Psoas muscle (tissue), 8 donors: ENCODE data around the gene SIPA1L3. TPM values are rescaled to one million over a fixed set of nuclear protein-coding genes. Genes with fewer than 3 reads are reported as not detected.

Experiments
- ATAC-seq, 4 donors: fragments of 200-7000 bp; cut with Tn5 transposase; one replicate each; pipeline ENCODE4 v1.9.1; 2020; ENCODE audit warnings: moderate library complexity in 3 of 4, mild to moderate bottlenecking in 2 of 4
- DNase-seq, 2 donors: peaks; one replicate each; pipeline ENCODE4 v3.0.0-alpha.2; 2020
- H3K27ac ChIP-seq: fragments of 200-600 bp; one replicate; pipeline ENCODE4 v1.8.0; 2022
- H3K27me3 ChIP-seq, 3 donors: fragments of 200-600 bp in 1 of 3; one replicate each; pipeline versions ENCODE4 v1.6.1 to v1.8.0; 2013 to 2022; ENCODE audit warnings: low read length in 2 of 3, mild to moderate bottlenecking in 2 of 3, moderate library complexity in 1 of 3; ENCODE audit not compliant: insufficient read depth in 3 of 3
- H3K36me3 ChIP-seq, 2 donors: fragments of 200-600 bp in 1 of 2; one replicate each; pipeline versions ENCODE4 v1.6.1 to v1.8.0; 2013 to 2022; ENCODE audit warnings: low read depth in 1 of 2, mild to moderate bottlenecking in 1 of 2, moderate library complexity in 1 of 2; ENCODE audit not compliant: insufficient read depth in 1 of 2
- H3K4me1 ChIP-seq: fragments of 200-600 bp; one replicate; pipeline ENCODE4 v1.8.0; 2022
- H3K4me3 ChIP-seq: fragments of 200-600 bp; one replicate; pipeline ENCODE4 v1.8.0; 2022; ENCODE audit warnings: mild to moderate bottlenecking
- H3K9me3 ChIP-seq: fragments of 200-600 bp; one replicate; pipeline ENCODE4 v1.8.0; 2022
- WGBS, 3 donors: extraction: QIAGEN DNeasy Blood & Tissue Kit; methylation state at CpG; one replicate each; pipeline versions ENCODE4 v1.1.6 to v1.1.7; 2013; 5-methylcytosine and 5-hydroxymethylcytosine counted together
- intact Hi-C, 2 donors: fragments of 100-400 bp; cut with DNase I; formaldehyde crosslinking; loops; one replicate each; pipeline versions ENCODE4 v1.11.0 to v1.14.2; 2022
- polyA plus RNA-seq, 3 donors: library from polyadenylated mRNA; stranded (reverse); fragments of 200-250 nt; gene quantifications; one replicate each; pipeline ENCODE4 v1.2.3, GENCODE V29; 2013
- total RNA-seq, 4 donors: library from RNA; stranded (reverse); fragmentation: NEBNext Ultra II Directional in 2 of 4; extraction: Animal tissue kit (Norgen Biotek cat#: 25700) in 2 of 4; gene quantifications; one replicate each; pipeline versions ENCODE4 v1.2.1 to v1.2.4, GENCODE V29; 2021 to 2023
- TF ChIP-seq, protein P1 (sequence below): fragments of 200-600 bp; IDR thresholded peaks from one replicate; pipeline ENCODE4 v1.8.0; 2022; ENCODE audit warnings: antibody characterized with exemption
- donor health status: healthy with polysubstance abuse.
- donor health status: DM: no; HTN: no; CAD: no; lungs with moderate emphysema.
- donor health status: Bipolar disorder and iron deficiency.
- donor health status: healthy.
- donor health status: DM: yes; HTN: yes; CAD: no.
- donor health status: DM: no; HTN: no; CAD: no.
- donor health status: DM: no; HTN: no; CAD: no.
- donor health status: DM: yes; HTN: yes; CAD: no.

The SIPA1L3 gene
- total and polyA plus RNA-seq, 7 donors: 2.9 to 28.2 (median 8.3) TPM

DNA sequence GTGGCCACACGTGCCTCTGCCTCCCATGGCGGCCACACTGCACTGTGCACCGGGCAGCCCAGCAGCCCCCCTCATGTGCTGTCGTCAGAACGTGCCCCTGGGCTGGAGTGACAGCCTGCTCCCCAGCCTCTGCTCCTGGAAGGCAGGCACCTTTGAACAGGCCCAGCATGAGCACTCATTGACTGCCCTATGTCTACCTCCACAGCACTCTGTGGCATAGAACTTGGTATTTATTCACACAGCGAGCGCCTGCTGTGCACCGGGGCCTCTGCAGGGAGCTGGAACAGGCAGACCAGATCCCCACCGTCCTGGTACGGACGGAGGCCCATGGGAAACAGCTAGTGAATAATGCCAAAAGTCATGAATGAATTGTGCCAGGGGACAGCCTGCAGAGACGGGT, 263.3 kb downstream of the SIPA1L3 start:
- ATAC-seq (no peak), DNase-seq (no peak)
- intact Hi-C loops: no loop called here
- Histone ChIP-seq H3K9me3 (no peaks in the 10 kb centered on the region), H3K27me3 (no peaks in the 10 kb centered on the region), H3K36me3 (peaks cover 0 to 13% of the 10 kb centered on the region in 2 donors), H3K27ac (no peak overlapping the region), H3K4me3 (no peak overlapping the region), H3K4me1 (peaks cover 6% of the 10 kb centered on the region)
- TF ChIP-seq, protein P1, sequence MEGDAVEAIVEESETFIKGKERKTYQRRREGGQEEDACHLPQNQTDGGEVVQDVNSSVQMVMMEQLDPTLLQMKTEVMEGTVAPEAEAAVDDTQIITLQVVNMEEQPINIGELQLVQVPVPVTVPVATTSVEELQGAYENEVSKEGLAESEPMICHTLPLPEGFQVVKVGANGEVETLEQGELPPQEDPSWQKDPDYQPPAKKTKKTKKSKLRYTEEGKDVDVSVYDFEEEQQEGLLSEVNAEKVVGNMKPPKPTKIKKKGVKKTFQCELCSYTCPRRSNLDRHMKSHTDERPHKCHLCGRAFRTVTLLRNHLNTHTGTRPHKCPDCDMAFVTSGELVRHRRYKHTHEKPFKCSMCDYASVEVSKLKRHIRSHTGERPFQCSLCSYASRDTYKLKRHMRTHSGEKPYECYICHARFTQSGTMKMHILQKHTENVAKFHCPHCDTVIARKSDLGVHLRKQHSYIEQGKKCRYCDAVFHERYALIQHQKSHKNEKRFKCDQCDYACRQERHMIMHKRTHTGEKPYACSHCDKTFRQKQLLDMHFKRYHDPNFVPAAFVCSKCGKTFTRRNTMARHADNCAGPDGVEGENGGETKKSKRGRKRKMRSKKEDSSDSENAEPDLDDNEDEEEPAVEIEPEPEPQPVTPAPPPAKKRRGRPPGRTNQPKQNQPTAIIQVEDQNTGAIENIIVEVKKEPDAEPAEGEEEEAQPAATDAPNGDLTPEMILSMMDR: no peak
- 75 to 88% (median 77%) methylated on average over 12 of the region's 12 CpGs for WGBS, 3 donors

DNA sequence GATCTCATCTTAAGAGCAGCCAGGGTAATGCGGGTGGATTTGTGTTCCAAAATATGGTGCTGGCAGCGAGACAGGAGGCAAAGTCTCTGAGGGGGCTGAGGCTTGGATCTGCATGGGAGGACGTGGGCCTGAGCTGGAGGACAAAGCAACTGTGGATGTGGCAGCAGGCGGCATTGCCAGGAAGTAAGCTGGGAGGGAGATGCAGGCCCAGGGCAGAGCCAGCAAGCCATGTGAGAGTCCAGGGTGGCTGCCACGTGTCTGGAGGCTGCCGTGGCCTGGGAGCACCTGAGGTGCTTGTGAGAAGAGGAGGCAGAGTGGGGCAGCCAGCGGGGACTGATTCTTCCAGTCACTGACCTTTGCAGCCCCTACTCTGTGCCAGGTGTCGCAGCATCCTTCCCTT, 265.0 kb downstream of the SIPA1L3 start:
- DNase-seq (peak; percentile 51 to 71), ATAC-seq (peak; percentile 41 to 63 (median 50))
- TF ChIP-seq, protein P1: no peak
- intact Hi-C loops: no loop called here
- H3K9me3 ChIP-seq: no peaks in the 10 kb centered on the region
- WGBS, 3 donors: 27 to 42% (median 29%) methylated on average over 8 of the region's 8 CpGs
- peaks cover 6% of the 10 kb centered on the region for H3K4me1 ChIP-seq
- H3K36me3 ChIP-seq: peaks cover 0 to 8% of the 10 kb centered on the region in 2 donors
- peak overlapping the region; percentile 92 for H3K27ac ChIP-seq
- H3K4me3 ChIP-seq: no peak overlapping the region
- no peaks in the 10 kb centered on the region for H3K27me3 ChIP-seq

DNA sequence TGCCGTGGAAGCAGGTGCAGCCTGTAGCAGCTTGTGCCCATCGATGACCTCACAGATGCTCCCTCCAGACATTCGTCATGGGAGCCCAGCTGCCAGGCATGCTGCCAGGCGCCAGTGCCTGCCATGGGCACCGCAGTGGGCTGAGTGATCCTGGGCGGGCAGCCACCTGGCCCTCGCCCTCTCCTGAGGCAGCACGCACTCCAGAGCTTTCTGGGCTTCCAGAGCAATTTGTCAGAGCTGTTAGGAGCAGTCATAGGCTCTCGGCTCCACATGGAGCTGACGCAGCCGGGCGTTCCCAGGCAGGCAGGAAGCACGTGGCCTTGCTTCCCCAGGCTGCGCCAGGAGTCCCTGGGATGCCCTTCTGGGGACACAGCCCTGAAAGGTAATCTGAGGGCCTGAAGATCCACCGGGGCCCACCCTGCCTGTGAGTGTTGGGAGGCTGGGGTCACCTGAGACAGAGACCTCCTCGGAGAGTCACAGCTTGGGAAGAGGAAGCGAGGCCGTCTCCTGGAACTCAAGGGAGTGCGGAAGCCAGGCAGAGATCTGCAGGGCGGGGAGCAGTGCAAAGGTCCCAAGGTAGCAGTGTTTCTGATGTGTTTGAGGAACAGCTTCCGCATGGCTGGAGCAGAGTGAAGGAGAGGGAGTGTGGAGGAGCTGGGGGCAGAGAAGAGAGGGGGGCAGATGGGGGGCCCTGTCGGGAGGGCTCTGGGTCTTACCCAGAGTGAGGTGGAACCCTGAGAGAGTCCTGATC, 266.5 kb downstream of the SIPA1L3 start:
- TF ChIP-seq, protein P1: no peak
- peak overlapping the region; percentile 92 for H3K27ac ChIP-seq
- H3K4me1 ChIP-seq: peaks cover 6% of the 10 kb centered on the region
- no peaks in the 10 kb centered on the region for H3K36me3 ChIP-seq
- intact Hi-C loops: no loop called here
- no peaks in the 10 kb centered on the region for H3K9me3 ChIP-seq
- 29 to 35% (median 33%) methylated on average over 19 to 22 of the region's 22 CpGs for WGBS, 3 donors
- DNase-seq (peak; percentile 90 to 97), ATAC-seq (peak; percentile 95 to 98 (median 97))
- no peaks in the 10 kb centered on the region for H3K27me3 ChIP-seq
- peak overlapping the region; percentile 51 for H3K4me3 ChIP-seq

DNA sequence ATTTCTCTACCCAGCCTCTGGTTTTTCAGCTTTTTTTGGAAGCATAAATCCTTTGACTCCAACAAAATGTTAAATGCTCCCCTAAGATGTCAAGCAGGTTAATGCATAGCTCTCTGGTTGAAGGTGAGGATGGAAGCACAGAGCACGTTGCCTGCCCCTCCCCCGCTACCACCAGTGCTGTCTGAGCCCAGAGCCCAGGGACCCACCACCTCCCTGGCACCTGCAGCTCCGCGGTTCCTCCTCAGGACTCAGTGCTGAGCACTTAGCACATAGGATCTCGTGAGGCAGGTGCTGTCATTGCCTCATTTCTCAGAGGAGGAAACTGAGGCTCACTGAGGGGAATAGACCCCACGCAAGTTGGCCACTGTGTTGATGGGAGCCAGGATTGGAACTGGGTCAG, 268.4 kb downstream of the SIPA1L3 start:
- TF ChIP-seq, protein P1: no peak
- 90 to 93% (median 92%) methylated on average over 6 of the region's 6 CpGs for WGBS, 3 donors
- H3K27me3 ChIP-seq: no peaks in the 10 kb centered on the region
- intact Hi-C loops: no loop called here
- DNase-seq (no peak), ATAC-seq (no peak)
- H3K27ac ChIP-seq: no peak overlapping the region
- H3K4me3 ChIP-seq: no peak overlapping the region
- peaks cover 6% of the 10 kb centered on the region for H3K4me1 ChIP-seq
- peaks cover 8% of the 10 kb centered on the region for H3K9me3 ChIP-seq
- H3K36me3 ChIP-seq: no peaks in the 10 kb centered on the region
